ENCODE data around the gene JADE1.

DNA sequence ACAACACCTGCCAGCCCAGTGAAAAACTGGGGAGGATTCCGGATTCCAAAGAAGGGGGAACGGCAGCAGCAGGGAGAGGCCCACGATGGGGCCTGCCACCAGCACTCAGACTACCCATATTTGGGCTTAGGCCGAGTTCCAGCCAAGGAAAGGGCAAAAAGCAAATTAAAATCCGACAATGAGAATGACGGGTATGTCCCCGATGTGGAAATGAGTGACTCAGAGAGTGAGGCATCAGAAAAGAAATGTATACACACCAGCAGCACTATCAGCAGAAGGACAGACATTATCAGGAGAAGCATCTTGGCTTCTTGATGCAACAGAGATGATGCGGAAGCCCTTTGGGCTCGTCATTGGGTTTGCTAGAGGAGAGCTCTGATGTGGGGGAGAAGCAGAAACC, 62.4 kb downstream of the JADE1 start:
- TF ChIP-seq, protein P1, sequence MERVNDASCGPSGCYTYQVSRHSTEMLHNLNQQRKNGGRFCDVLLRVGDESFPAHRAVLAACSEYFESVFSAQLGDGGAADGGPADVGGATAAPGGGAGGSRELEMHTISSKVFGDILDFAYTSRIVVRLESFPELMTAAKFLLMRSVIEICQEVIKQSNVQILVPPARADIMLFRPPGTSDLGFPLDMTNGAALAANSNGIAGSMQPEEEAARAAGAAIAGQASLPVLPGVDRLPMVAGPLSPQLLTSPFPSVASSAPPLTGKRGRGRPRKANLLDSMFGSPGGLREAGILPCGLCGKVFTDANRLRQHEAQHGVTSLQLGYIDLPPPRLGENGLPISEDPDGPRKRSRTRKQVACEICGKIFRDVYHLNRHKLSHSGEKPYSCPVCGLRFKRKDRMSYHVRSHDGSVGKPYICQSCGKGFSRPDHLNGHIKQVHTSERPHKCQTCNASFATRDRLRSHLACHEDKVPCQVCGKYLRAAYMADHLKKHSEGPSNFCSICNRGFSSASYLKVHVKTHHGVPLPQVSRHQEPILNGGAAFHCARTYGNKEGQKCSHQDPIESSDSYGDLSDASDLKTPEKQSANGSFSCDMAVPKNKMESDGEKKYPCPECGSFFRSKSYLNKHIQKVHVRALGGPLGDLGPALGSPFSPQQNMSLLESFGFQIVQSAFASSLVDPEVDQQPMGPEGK (CRISPR knock-in tag; IDR thresholded peaks at IDR 0.05; ENCODE audit: borderline replicate concordance) = no peak
- no peak for TF ChIP-seq PPARA (CRISPR knock-in tag; IDR thresholded peaks at IDR 0.05; ENCODE audit: borderline replicate concordance)
- no peak for TF ChIP-seq ARNTL (CRISPR knock-in tag; IDR thresholded peaks at IDR 0.05; ENCODE audit: borderline replicate concordance, low read depth)
- TF ChIP-seq ESRRG (CRISPR knock-in tag; IDR thresholded peaks at IDR 0.05) = no peak
- TF ChIP-seq, protein P2, sequence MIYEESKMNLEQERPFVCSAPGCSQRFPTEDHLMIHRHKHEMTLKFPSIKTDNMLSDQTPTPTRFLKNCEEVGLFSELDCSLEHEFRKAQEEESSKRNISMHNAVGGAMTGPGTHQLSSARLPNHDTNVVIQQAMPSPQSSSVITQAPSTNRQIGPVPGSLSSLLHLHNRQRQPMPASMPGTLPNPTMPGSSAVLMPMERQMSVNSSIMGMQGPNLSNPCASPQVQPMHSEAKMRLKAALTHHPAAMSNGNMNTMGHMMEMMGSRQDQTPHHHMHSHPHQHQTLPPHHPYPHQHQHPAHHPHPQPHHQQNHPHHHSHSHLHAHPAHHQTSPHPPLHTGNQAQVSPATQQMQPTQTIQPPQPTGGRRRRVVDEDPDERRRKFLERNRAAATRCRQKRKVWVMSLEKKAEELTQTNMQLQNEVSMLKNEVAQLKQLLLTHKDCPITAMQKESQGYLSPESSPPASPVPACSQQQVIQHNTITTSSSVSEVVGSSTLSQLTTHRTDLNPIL (CRISPR knock-in tag; IDR thresholded peaks at IDR 0.05; ENCODE audit: low read depth) = no peak
- TF ChIP-seq RARB (CRISPR knock-in tag; IDR thresholded peaks at IDR 0.05) = no peak
- TF ChIP-seq ZFP30 (CRISPR knock-in tag; IDR thresholded peaks at IDR 0.05) = no peak
- no peak for TF ChIP-seq GLIS3 (CRISPR knock-in tag; IDR thresholded peaks at IDR 0.05)
- TF ChIP-seq TCF4 (CRISPR knock-in tag; IDR thresholded peaks at IDR 0.05; ENCODE audit: borderline replicate concordance) = no peak
- TF ChIP-seq, protein P3, sequence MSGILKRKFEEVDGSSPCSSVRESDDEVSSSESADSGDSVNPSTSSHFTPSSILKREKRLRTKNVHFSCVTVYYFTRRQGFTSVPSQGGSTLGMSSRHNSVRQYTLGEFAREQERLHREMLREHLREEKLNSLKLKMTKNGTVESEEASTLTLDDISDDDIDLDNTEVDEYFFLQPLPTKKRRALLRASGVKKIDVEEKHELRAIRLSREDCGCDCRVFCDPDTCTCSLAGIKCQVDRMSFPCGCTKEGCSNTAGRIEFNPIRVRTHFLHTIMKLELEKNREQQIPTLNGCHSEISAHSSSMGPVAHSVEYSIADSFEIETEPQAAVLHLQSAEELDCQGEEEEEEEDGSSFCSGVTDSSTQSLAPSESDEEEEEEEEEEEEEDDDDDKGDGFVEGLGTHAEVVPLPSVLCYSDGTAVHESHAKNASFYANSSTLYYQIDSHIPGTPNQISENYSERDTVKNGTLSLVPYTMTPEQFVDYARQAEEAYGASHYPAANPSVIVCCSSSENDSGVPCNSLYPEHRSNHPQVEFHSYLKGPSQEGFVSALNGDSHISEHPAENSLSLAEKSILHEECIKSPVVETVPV (CRISPR knock-in tag; IDR thresholded peaks at IDR 0.05) = no peak
- no peak for TF ChIP-seq ZFP3 (CRISPR knock-in tag; IDR thresholded peaks at IDR 0.05)
